Measurements from ENCODE around the gene MBD6. TPM values are rescaled to one million over a fixed set of nuclear protein-coding genes. Genes with fewer than 3 reads are reported as not detected.

MBD6 gene
- total and polyA plus RNA-seq, 7 donors, result 13.5 to 52.8 (median 16.2) TPM

- H3K27ac ChIP-seq, result peak within 1 kb of the TSS; percentile 95 to 100 (median 98)
- 0 to 1% methylated on average over 52 of the region's 52 CpGs for WGBS, 2 donors
- intact Hi-C loops (cut with DNase I), result loop anchor here (2.0 to 5.0 kb wide), 4 partner anchors 27 to 1403 kb away; partner anchors contain the start of genes ARHGEF25, DCTN2, MARS1 and RPL41
- DNase-seq, result peak; percentile 100
- H3K27me3 ChIP-seq, result no peaks in the 10 kb centered on the region
- peak; percentile 100 for TF ChIP-seq POLR2AphosphoS5 (IDR thresholded peaks at IDR 0.05)
- peak in 2 of 4 donors; percentile 7 to 82 for TF ChIP-seq EP300 (IDR thresholded peaks at IDR 0.05)
- peak; percentile 99 for TF ChIP-seq POLR2A (IDR thresholded peaks at IDR 0.05)
- TF ChIP-seq, protein P1, sequence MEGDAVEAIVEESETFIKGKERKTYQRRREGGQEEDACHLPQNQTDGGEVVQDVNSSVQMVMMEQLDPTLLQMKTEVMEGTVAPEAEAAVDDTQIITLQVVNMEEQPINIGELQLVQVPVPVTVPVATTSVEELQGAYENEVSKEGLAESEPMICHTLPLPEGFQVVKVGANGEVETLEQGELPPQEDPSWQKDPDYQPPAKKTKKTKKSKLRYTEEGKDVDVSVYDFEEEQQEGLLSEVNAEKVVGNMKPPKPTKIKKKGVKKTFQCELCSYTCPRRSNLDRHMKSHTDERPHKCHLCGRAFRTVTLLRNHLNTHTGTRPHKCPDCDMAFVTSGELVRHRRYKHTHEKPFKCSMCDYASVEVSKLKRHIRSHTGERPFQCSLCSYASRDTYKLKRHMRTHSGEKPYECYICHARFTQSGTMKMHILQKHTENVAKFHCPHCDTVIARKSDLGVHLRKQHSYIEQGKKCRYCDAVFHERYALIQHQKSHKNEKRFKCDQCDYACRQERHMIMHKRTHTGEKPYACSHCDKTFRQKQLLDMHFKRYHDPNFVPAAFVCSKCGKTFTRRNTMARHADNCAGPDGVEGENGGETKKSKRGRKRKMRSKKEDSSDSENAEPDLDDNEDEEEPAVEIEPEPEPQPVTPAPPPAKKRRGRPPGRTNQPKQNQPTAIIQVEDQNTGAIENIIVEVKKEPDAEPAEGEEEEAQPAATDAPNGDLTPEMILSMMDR (IDR thresholded peaks at IDR 0.05), result no peak
- no peaks in the 10 kb centered on the region for H3K9me3 ChIP-seq
- peaks cover 0 to 66% (median 64%) of the 10 kb centered on the region in 4 donors for H3K4me1 ChIP-seq
- peaks cover 25 to 40% (median 30%) of the 10 kb centered on the region in 4 donors for H3K36me3 ChIP-seq
- peak within 1 kb of the TSS; percentile 85 to 96 (median 89) for H3K4me3 ChIP-seq
Measured at GRCh38 chr12:57520053-57520818, 2.4 kb upstream of the MBD6 start, which contains the start of gene DDIT3. TSS of gene DDIT3 (minus strand) at chr12:57520514. CDS start at chr12:57517406, 3,108 bp downstream.

DNA sequence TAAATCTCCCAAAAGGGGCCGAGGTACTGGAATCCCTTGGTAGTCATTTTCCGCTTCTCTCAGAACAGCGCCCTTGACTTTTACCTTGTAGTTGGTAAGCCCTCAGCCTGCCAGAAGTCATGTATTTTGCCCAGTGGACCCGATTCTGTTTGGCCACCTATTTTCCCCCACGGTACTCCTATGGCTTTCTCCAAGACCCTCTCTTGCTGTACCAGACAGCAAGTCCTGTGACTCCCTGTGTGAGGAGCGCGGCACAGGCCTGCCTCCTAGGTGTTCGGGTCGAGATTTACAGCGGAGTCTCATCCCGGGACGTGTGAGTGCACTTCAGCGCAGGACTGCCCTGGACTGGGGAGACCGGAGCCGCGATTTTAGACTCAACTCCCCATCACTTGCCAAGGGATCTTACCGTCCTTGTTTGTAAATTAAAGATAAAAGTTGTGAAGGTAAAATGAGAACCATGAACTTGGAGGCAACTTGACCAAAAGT is 1.1 kb upstream of the MBD6 start:
- Histone ChIP-seq H3K4me3 (peak overlapping the region in 2 of 4 donors; percentile 81 to 94), H3K27me3 (no peaks in the 10 kb centered on the region), H3K27ac (peak overlapping the region; percentile 95 to 100 (median 98)), H3K36me3 (peaks cover 21 to 40% (median 28%) of the 10 kb centered on the region in 4 donors), H3K9me3 (no peaks in the 10 kb centered on the region), H3K4me1 (peaks cover 0 to 77% (median 71%) of the 10 kb centered on the region in 4 donors)
- no peak for TF ChIP-seq EP300 (IDR thresholded peaks at IDR 0.05)
- 31 to 54% methylated on average over 17 of the region's 17 CpGs for WGBS, 2 donors
- intact Hi-C loops (cut with DNase I), result loop anchor here (2.0 to 5.0 kb wide), 4 partner anchors 25 to 1404 kb away; partner anchors contain the start of genes ARHGEF25, DCTN2, MARS1 and RPL41
- DNase-seq, result peak; percentile 86

GRCh38 chr12:57522887-57523705 is 472 bp downstream of the MBD6 start:
- peaks cover 0 to 63% (median 57%) of the 10 kb centered on the region in 4 donors for H3K4me1 ChIP-seq
- H3K27ac ChIP-seq, result peak overlapping the region; percentile 95 to 100 (median 98)
- H3K27me3 ChIP-seq, result no peaks in the 10 kb centered on the region
- H3K36me3 ChIP-seq, result peaks cover 23 to 43% (median 31%) of the 10 kb centered on the region in 4 donors
- H3K9me3 ChIP-seq, result no peaks in the 10 kb centered on the region
- WGBS, 2 donors, result 1 to 2% methylated on average over 38 of the region's 38 CpGs
- DNase-seq, result peak; percentile 86
- H3K4me3 ChIP-seq, result peak overlapping the region; percentile 79 to 94 (median 82)
- no peak for TF ChIP-seq EP300 (IDR thresholded peaks at IDR 0.05)
- TF ChIP-seq, protein P1 (IDR thresholded peaks at IDR 0.05), result no peak
- TF ChIP-seq POLR2AphosphoS5 (IDR thresholded peaks at IDR 0.05), result no peak
- TF ChIP-seq POLR2A (IDR thresholded peaks at IDR 0.05), result no peak
- intact Hi-C loops (cut with DNase I), result loop anchor here (5.0 kb wide), 3 partner anchors 36 to 1406 kb away; partner anchors contain the start of genes ARHGEF25, MARS1, RPL41 and ZC3H10

DNA sequence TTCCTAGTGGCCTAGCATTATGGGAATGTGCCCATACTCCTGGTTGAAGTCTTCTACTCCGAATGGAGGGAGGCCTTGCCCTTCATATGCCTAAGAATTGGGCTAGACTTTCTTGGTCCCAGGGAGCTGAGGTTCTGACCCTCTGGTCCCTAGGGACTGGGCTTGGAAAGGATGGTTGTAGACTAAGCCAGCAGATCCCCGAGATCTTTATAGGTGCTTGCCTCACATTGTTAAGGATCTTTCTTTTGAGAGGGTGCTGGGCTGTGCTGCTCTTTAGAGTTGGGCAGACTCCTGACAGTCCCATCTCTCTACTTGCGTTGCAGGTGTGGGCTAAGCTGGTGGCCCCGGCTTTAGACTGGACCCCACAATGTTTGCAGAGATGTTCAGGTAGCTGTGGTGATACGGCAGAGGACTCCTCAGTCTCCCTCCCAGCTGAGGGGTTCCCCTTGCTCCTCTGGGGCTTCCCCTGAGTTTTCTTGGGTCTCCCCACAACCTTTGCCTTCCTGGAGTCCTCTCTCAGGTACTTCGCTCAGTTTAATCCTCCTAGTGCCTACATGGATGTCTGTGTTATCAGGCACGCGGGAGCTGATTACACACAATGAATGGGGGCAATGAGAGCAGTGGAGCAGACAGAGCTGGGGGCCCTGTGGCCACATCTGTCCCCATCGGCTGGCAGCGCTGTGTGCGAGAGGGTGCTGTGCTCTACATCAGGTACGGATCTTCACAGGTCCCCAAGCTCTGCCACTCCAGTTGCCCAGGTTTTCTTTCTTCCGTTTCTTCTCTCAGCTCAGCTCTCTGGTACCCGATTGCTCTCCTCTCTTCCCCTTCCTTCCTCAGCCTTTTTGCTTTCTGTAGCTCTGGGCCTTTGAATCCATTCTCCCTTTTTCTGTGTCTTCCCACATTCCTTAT is 1.3 kb downstream of the MBD6 start:
- Histone ChIP-seq H3K27me3 (no peaks in the 10 kb centered on the region), H3K4me1 (peaks cover 0 to 55% (median 48%) of the 10 kb centered on the region in 4 donors), H3K27ac (peak overlapping the region; percentile 95 to 100 (median 98)), H3K36me3 (peaks cover 30 to 52% (median 40%) of the 10 kb centered on the region in 4 donors), H3K9me3 (no peaks in the 10 kb centered on the region), H3K4me3 (peak overlapping the region; percentile 79 to 94 (median 82))
- intact Hi-C loops (cut with DNase I), result loop anchor here (5.0 kb wide), 3 partner anchors 37 to 1407 kb away; partner anchors contain the start of genes ARHGEF25, MARS1, RPL41 and ZC3H10
- WGBS, 2 donors, result 70 to 73% methylated on average over 14 of the region's 14 CpGs
- no peak for TF ChIP-seq POLR2AphosphoS5 (IDR thresholded peaks at IDR 0.05)
- no peak for TF ChIP-seq EP300 (IDR thresholded peaks at IDR 0.05)
- TF ChIP-seq, protein P1 (IDR thresholded peaks at IDR 0.05), result no peak
- TF ChIP-seq POLR2A (IDR thresholded peaks at IDR 0.05), result no peak
- no peak for DNase-seq
